SK-N-SH (cell line): Measurements from ENCODE around the gene NUP43.

Source experiments
- ELF1 ChIP-seq: IDR thresholded peaks from 2 replicates; pipeline ENCODE4 v1.4.0; 2012
- EP300 ChIP-seq, 2 experiments: IDR thresholded peaks; 2 replicates each; pipeline versions ENCODE4 v1.4.0 to v1.6.1; 2012; ENCODE audit warnings: borderline replicate concordance in 1 of 2, low read depth in 1 of 2, low read length in 1 of 2
- JUND ChIP-seq: IDR thresholded peaks from 2 replicates; pipeline ENCODE4 v1.4.0; 2012
- REST ChIP-seq: IDR thresholded peaks from 2 replicates; pipeline ENCODE4 v1.6.1; 2012; ENCODE audit warnings: mild to moderate bottlenecking, low read depth, low read length, moderate library complexity
- RFX5 ChIP-seq: IDR thresholded peaks from 2 replicates; pipeline ENCODE4 v1.6.1; 2012; ENCODE audit warnings: mild to moderate bottlenecking, improper control_type of control experiment, low read length
- USF2 ChIP-seq: fragments of 150-350 bp; IDR thresholded peaks from 2 replicates; pipeline ENCODE4 v1.6.1; 2017; ENCODE audit warnings: antibody characterized with exemption, low read length, low read depth, borderline replicate concordance
- YY1 ChIP-seq: IDR thresholded peaks from 2 replicates; pipeline ENCODE4 v1.4.0; 2012; ENCODE audit warnings: low read depth, mild to moderate bottlenecking
- ZBTB33 ChIP-seq: IDR thresholded peaks from 2 replicates; pipeline ENCODE4 v1.4.0; 2012; ENCODE audit warnings: low read depth, borderline replicate concordance
- TF ChIP-seq, protein P1 (sequence below): fragments of 200-600 bp; sonication (generic); IDR thresholded peaks from 2 replicates; pipeline ENCODE4 v1.6.1; 2017; ENCODE audit warnings: antibody characterized with exemption, mild to moderate bottlenecking, moderate library complexity
- TF ChIP-seq, protein P2 (sequence below): IDR thresholded peaks from 2 replicates; pipeline ENCODE4; 2012

- TF ChIP-seq ELF1: no peak
- TF ChIP-seq, protein P1, sequence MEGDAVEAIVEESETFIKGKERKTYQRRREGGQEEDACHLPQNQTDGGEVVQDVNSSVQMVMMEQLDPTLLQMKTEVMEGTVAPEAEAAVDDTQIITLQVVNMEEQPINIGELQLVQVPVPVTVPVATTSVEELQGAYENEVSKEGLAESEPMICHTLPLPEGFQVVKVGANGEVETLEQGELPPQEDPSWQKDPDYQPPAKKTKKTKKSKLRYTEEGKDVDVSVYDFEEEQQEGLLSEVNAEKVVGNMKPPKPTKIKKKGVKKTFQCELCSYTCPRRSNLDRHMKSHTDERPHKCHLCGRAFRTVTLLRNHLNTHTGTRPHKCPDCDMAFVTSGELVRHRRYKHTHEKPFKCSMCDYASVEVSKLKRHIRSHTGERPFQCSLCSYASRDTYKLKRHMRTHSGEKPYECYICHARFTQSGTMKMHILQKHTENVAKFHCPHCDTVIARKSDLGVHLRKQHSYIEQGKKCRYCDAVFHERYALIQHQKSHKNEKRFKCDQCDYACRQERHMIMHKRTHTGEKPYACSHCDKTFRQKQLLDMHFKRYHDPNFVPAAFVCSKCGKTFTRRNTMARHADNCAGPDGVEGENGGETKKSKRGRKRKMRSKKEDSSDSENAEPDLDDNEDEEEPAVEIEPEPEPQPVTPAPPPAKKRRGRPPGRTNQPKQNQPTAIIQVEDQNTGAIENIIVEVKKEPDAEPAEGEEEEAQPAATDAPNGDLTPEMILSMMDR: no peak
- no peak for TF ChIP-seq RFX5
- TF ChIP-seq EP300 (IDR thresholded peaks at IDR 0.05; ENCODE audit: borderline replicate concordance in 1 of 2, low read depth in 1 of 2, low read length in 1 of 2): no peak
- TF ChIP-seq ZBTB33: no peak
- TF ChIP-seq REST: no peak
- no peak for TF ChIP-seq USF2
- TF ChIP-seq, protein P2, sequence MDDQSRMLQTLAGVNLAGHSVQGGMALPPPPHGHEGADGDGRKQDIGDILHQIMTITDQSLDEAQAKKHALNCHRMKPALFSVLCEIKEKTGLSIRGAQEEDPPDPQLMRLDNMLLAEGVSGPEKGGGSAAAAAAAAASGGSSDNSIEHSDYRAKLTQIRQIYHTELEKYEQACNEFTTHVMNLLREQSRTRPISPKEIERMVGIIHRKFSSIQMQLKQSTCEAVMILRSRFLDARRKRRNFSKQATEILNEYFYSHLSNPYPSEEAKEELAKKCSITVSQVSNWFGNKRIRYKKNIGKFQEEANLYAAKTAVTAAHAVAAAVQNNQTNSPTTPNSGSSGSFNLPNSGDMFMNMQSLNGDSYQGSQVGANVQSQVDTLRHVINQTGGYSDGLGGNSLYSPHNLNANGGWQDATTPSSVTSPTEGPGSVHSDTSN: no peak
- TF ChIP-seq YY1: no peak
- TF ChIP-seq JUND: no peak
Observed at GRCh38 chr6:149755300-149756260, 9.3 kb upstream of the NUP43 start.
